Right cardiac atrium (tissue), 5 donors: Measurements from ENCODE around the gene ADORA2B. TPM values are rescaled to one million over a fixed set of nuclear protein-coding genes. Genes with fewer than 3 reads are reported as not detected.

ENCODE experiments used
- ATAC-seq, 2 donors: fragments of 200-7000 bp; cut with Tn5 transposase; one replicate each; pipeline versions ENCODE4 v1.8.0 to v1.9.1; 2020; ENCODE audit warnings: moderate library complexity in 2 of 2, mild to moderate bottlenecking in 1 of 2
- DNase-seq, 3 donors: peaks; one replicate each; pipeline ENCODE4 v3.0.0-alpha.2; 2020
- H3K27ac ChIP-seq: one replicate; pipeline ENCODE4 v1.5.1; 2013; ENCODE audit warnings: mild to moderate bottlenecking, low read length, control low read depth, moderate library complexity
- H3K27me3 ChIP-seq: one replicate; pipeline ENCODE4 v1.6.1; 2013; ENCODE audit not compliant: control insufficient read depth, insufficient read depth
- H3K4me1 ChIP-seq: one replicate; pipeline ENCODE4 v1.6.1; 2013; ENCODE audit warnings: low read length; ENCODE audit not compliant: control insufficient read depth, insufficient read depth
- H3K4me3 ChIP-seq: one replicate; pipeline ENCODE4 v1.5.1; 2013; ENCODE audit warnings: low read length, control low read depth
- H3K9me3 ChIP-seq: one replicate; pipeline ENCODE4 v1.6.1; 2013; ENCODE audit warnings: low read length; ENCODE audit not compliant: control insufficient read depth
- WGBS: extraction: QIAGEN DNeasy Blood & Tissue Kit; methylation state at CpG from one replicate; pipeline ENCODE4 v1.1.7; 2013; 5-methylcytosine and 5-hydroxymethylcytosine counted together
- intact Hi-C, 4 donors: fragments of 100-400 bp; cut with DNase I; formaldehyde crosslinking; loops; one replicate each; pipeline versions ENCODE4 v1.11.0 to v1.14.0; 2022 to 2023
- polyA plus RNA-seq: library from polyadenylated mRNA; stranded (reverse); fragments of 200-250 nt; gene quantifications from one replicate; pipeline ENCODE4 v1.2.3, GENCODE V29; 2013
- total RNA-seq, 4 donors: library from RNA; stranded (reverse); fragmentation: NEBNext Ultra II Directional; extraction: Animal tissue kit (Norgen Biotek cat#: 25700); gene quantifications; one replicate each; pipeline ENCODE4 v1.2.1, GENCODE V29; 2021
- donor health status: healthy with polysubstance abuse.
- donor health status: DM: no; HTN: yes; CAD: no.
- donor health status: DM: no; HTN: no; CAD: no.
- donor health status: DM: no; HTN: yes; CAD: no; lungs with severe emphysema.
- donor health status: DM: yes; HTN: yes; CAD: no.

The ADORA2B gene
- total and polyA plus RNA-seq, 5 donors: 0.28 to 0.64 (median 0.38) TPM

GRCh38 chr17:15955793-15956541, 11.0 kb downstream of the ADORA2B start:
- intact Hi-C loops: no loop called here

GRCh38 chr17:15957206-15957605, 12.3 kb downstream of the ADORA2B start:
- H3K4me3 ChIP-seq: no peak overlapping the region
- H3K27me3 ChIP-seq: no peaks in the 10 kb centered on the region
- WGBS: 94% methylated on average over 6 of the region's 6 CpGs
- no peak overlapping the region for H3K27ac ChIP-seq
- no peak for DNase-seq
- ATAC-seq: no peak
- no peaks in the 10 kb centered on the region for H3K4me1 ChIP-seq
- intact Hi-C loops: no loop called here
- no peaks in the 10 kb centered on the region for H3K9me3 ChIP-seq

More at GRCh38 chr17:15955793-15956541, 11.0 kb downstream of the ADORA2B start:
- 80% methylated on average over 14 of the region's 14 CpGs for WGBS
- H3K27me3 ChIP-seq: no peaks in the 10 kb centered on the region
- no peak overlapping the region for H3K4me3 ChIP-seq
- ATAC-seq (no peak), DNase-seq (no peak)
- H3K27ac ChIP-seq: no peak overlapping the region
- H3K9me3 ChIP-seq: no peaks in the 10 kb centered on the region
- H3K4me1 ChIP-seq: no peaks in the 10 kb centered on the region

- 94% methylated on average over 18 of the region's 19 CpGs for WGBS
- no peak overlapping the region for H3K27ac ChIP-seq
- DNase-seq (no peak), ATAC-seq (no peak)
- H3K4me3 ChIP-seq: no peak overlapping the region
- no peaks in the 10 kb centered on the region for H3K4me1 ChIP-seq
- no peaks in the 10 kb centered on the region for H3K9me3 ChIP-seq
- intact Hi-C loops: no loop called here
- no peaks in the 10 kb centered on the region for H3K27me3 ChIP-seq
These were observed 12.8 kb downstream of the ADORA2B start for GRCh38 chr17:15957608-15958307.

- intact Hi-C loops: no loop called here
- H3K4me3 ChIP-seq: no peak overlapping the region
- no peaks in the 10 kb centered on the region for H3K27me3 ChIP-seq
- DNase-seq (no peak), ATAC-seq (no peak)
- H3K27ac ChIP-seq: no peak overlapping the region
- 80% methylated on average over 4 of the region's 4 CpGs for WGBS
- H3K4me1 ChIP-seq: no peaks in the 10 kb centered on the region
- no peaks in the 10 kb centered on the region for H3K9me3 ChIP-seq
These were observed 13.5 kb downstream of the ADORA2B start for GRCh38 chr17:15958484-15958854.

GRCh38 chr17:15963670-15964110, 18.8 kb downstream of the ADORA2B start:
- Histone ChIP-seq H3K27me3 (no peaks in the 10 kb centered on the region), H3K27ac (no peak overlapping the region), H3K9me3 (no peaks in the 10 kb centered on the region), H3K4me1 (no peaks in the 10 kb centered on the region), H3K4me3 (no peak overlapping the region)
- ATAC-seq: no peak
- intact Hi-C loops: no loop called here
- 80% methylated on average over 4 of the region's 4 CpGs for WGBS
- DNase-seq: no peak

- WGBS: 77% methylated on average over 6 of the region's 6 CpGs
- H3K4me1 ChIP-seq: no peaks in the 10 kb centered on the region
- ATAC-seq (no peak), DNase-seq (no peak)
- H3K9me3 ChIP-seq: no peaks in the 10 kb centered on the region
- H3K4me3 ChIP-seq: no peak overlapping the region
- intact Hi-C loops: no loop called here
- no peak overlapping the region for H3K27ac ChIP-seq
- no peaks in the 10 kb centered on the region for H3K27me3 ChIP-seq
These were observed 20.6 kb downstream of the ADORA2B start for GRCh38 chr17:15965528-15965927.

GRCh38 chr17:15966183-15966878, 21.4 kb downstream of the ADORA2B start:
- Histone ChIP-seq H3K27ac (peak overlapping the region; percentile 10), H3K9me3 (no peaks in the 10 kb centered on the region), H3K4me1 (no peaks in the 10 kb centered on the region), H3K4me3 (no peak overlapping the region), H3K27me3 (no peaks in the 10 kb centered on the region)
- 61% methylated on average over 13 of the region's 13 CpGs for WGBS
- DNase-seq (no peak), ATAC-seq (peak in 1 of 2 donors; percentile 12)
- intact Hi-C loops: no loop called here

- Histone ChIP-seq H3K4me1 (no peaks in the 10 kb centered on the region), H3K9me3 (no peaks in the 10 kb centered on the region), H3K27ac (no peak overlapping the region), H3K27me3 (no peaks in the 10 kb centered on the region), H3K4me3 (no peak overlapping the region)
- DNase-seq (no peak), ATAC-seq (peak; percentile 53 to 58)
- intact Hi-C loops: no loop called here
- 55% methylated on average over 11 of the region's 11 CpGs for WGBS
These were observed 21.9 kb downstream of the ADORA2B start for GRCh38 chr17:15966879-15967248.

- no peak overlapping the region for H3K27ac ChIP-seq
- H3K4me1 ChIP-seq: no peaks in the 10 kb centered on the region
- intact Hi-C loops: no loop called here
- DNase-seq: no peak
- H3K9me3 ChIP-seq: no peaks in the 10 kb centered on the region
- 93% methylated on average over 11 of the region's 11 CpGs for WGBS
- no peak overlapping the region for H3K4me3 ChIP-seq
- no peak for ATAC-seq
- H3K27me3 ChIP-seq: no peaks in the 10 kb centered on the region
These were observed 22.9 kb downstream of the ADORA2B start for GRCh38 chr17:15967706-15968399.

GRCh38 chr17:15969463-15969862, 24.5 kb downstream of the ADORA2B start:
- DNase-seq (no peak), ATAC-seq (no peak)
- no peaks in the 10 kb centered on the region for H3K9me3 ChIP-seq
- WGBS: 93% methylated on average over 8 of the region's 8 CpGs
- no peak overlapping the region for H3K4me3 ChIP-seq
- no peak overlapping the region for H3K27ac ChIP-seq
- intact Hi-C loops: no loop called here
- no peaks in the 10 kb centered on the region for H3K4me1 ChIP-seq
- H3K27me3 ChIP-seq: no peaks in the 10 kb centered on the region

GRCh38 chr17:15970500-15970899, 25.6 kb downstream of the ADORA2B start:
- 86% methylated on average over 2 of the region's 2 CpGs for WGBS
- no peaks in the 10 kb centered on the region for H3K4me1 ChIP-seq
- intact Hi-C loops: no loop called here
- no peak for DNase-seq
- H3K9me3 ChIP-seq: no peaks in the 10 kb centered on the region
- no peak overlapping the region for H3K27ac ChIP-seq
- no peak for ATAC-seq
- H3K27me3 ChIP-seq: no peaks in the 10 kb centered on the region
- H3K4me3 ChIP-seq: no peak overlapping the region
